DMS 273 (cell line): ENCODE data around the gene ZNF77.
"Not testable (repeated sequence)": the region's sequence is repeated elsewhere in the genome, so short reads cannot be mapped to it uniquely, and the experiment has no call there.

ENCODE experiments used
- DNase-seq: peaks from one replicate; lab custom pipeline; 2025; ENCODE audit not compliant: unreplicated experiment; lab: John Stamatoyannopoulos, UW

Gene ZNF77

GRCh38 chr19:2923510-2923909 lies 21.3 kb downstream of the ZNF77 start:
- peak; percentile 94 for DNase-seq

- DNase-seq, result peak; percentile 42
These were observed 21.8 kb downstream of the ZNF77 start for GRCh38 chr19:2922987-2923386.

- no peak for DNase-seq
These were observed 27.2 kb downstream of the ZNF77 start for GRCh38 chr19:2917275-2918184.

DNA sequence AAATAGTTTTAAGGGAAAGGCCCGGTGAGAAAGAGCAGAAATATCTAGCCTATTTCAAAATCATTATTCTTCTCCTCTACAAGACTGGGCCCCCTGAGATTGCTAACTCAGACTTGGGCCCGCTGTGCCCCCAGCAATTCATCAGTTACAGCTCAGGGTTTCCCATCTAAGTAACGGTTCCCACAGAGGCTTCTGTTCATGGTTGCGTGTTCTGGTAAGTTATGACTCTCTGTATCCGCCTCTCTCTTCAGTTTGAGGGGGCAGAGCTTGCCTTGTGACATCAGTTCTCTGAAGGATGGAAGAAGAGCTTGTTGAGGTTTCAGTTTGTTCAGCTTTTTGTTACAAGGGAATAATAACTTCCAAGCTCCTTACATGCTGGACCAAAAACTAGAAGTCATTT lies 32.5 kb downstream of the ZNF77 start:
- DNase-seq, result no peak

- DNase-seq, result no peak
These were observed 38.1 kb downstream of the ZNF77 start for GRCh38 chr19:2906631-2907195.

DNA sequence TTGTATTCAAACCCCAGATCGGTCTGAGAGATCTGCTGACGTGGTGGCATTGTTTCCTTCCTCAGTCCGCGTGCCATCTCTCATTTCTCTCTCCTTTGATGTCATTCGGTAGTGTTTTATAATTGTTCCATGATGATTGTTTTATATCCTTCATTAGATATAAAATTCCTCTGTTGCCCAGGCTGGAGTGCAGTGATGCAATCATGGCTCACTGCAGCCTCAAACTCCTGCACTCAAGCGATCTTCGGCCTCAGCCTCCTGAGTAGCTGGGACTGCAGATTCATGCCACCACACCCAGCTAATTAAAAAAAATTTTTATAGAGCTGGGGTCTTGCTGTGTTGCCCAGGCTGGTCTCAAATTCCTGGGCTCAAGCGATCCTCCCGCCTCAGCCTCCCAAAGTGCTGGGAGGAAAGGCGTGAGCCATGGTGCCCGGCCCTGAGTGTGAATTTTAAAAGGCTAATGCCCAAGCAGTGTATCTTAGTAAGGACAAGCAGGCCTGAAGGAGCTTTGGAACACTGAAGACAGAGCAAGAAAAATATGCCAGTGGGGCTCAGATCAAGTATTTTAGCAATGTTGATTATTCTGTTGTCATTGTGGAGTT lies 38.8 kb downstream of the ZNF77 start:
- DNase-seq, result no peak

GRCh38 chr19:2903326-2903725 lies 41.4 kb downstream of the ZNF77 start:
- DNase-seq, result not testable (repeated sequence)

GRCh38 chr19:2902590-2903218 lies 42.1 kb downstream of the ZNF77 start:
- no peak for DNase-seq

- DNase-seq, result peak; percentile 100
These were observed 44.2 kb downstream of the ZNF77 start, which contains the start of gene ZNF57 for GRCh38 chr19:2900296-2901252. Gene ZNF57, plus strand, starts transcription at chr19:2900928. Its CDS starts 118 bp downstream, at chr19:2901046.

DNA sequence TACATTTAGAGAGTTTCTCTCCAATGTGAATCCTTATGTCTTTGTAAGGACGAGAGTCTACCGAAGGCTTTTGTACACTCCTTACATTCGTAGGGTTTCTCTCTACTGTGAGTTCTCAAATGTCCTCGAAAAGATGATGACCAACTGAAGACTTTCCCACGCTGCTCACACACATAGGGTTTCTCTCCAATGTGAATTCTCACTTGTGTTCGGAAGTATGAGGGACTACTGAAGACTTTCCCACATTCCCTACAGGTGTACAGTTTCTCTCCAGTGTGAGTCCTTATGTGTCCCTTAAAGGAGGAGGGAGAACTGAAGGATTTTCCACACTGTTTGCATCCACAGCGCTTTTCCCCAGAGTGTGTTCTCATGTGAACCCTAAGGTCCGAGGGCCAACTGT lies 48.1 kb downstream of the ZNF77 start:
- DNase-seq, result no peak

- DNase-seq, result peak; percentile 70
These were observed 54.2 kb downstream of the ZNF77 start for GRCh38 chr19:2890531-2890930.

DNA sequence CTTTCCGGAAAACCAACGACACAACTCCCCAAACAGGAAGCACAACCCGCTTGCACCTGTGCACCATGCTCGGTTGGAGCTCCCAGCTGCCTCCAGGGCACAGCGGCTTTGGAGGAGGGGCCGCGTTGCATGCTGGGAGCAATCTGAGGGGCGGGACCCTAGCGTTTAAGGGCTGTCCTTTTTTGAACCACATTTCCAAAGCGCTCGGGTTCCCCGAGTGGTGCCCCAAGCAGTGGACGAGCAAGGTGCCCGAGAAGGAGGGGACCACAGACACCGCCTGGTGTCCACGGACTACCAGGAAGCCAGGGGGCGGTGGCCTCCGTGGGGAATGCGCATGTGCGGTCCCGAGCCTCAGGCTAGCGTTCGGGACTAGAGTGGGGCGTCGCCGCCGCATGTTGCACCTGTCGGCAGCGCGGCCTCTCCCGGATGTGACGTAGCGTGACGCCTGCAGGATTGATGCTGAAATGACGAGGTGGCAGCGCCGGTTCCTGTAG lies 56.0 kb downstream of the ZNF77 start:
- peak; percentile 88 for DNase-seq

DNA sequence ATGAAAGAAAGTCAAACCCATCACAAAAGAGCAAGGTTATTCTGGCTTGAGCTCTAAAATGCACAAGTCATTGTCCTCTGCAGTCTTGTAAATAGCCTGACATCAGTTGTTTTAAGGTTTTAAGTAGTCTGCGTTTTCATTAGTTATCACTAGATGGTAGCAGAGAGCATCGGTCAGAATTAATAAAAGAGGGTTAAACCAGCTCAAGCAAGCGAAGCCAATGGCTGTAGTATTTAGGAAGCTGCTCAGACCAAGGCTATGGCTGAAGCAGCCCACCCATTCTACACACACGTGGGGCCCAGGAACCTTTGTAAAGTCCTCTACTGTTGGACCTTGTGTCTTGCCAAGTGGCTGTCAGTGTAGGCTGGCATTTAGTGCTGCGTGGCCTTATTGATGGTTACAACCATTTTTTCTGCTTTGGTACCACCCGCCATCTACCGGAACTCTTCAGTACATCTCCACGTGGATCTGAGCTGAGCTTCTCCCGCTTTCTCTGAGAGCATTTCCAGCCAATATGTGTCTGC lies 57.3 kb downstream of the ZNF77 start:
- peak; percentile 80 for DNase-seq

DNA sequence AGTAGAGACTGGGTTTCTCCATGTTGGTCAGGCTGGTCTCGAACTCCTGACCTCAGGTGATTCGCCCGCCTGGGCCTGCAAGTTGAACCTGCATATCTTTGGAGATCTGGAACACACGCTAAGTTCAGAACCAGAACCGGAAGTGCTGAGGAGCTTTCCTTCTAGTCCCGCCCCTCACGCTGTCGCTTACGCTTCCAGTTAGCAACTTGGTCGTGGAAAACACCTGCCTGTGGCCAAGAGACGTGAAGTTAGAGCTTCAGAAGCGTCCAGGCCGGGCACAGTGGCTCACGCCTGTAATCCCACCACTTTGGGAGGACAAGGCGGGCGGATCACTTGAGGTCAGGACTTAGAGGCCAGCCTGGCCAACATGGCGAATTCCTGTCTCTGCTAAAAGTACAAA lies 59.0 kb downstream of the ZNF77 start:
- no peak for DNase-seq

GRCh38 chr19:2883686-2884439 lies 60.9 kb downstream of the ZNF77 start:
- peak; percentile 48 for DNase-seq
